ENCODE data around the gene PHB1.
"Not testable (repeated sequence)": the region's sequence is repeated elsewhere in the genome, so short reads cannot be mapped to it uniquely, and the experiment has no call there.

The PHB1 gene

GRCh38 chr17:49389514-49390347 lies 25.0 kb downstream of the PHB1 start:
- H3K27ac ChIP-seq (ENCODE audit: insufficient read depth, low read depth, low read length, poor library complexity, severe bottlenecking); H3K36me3 ChIP-seq (ENCODE audit: control insufficient read depth, insufficient read depth, low read length); H3K9me3 ChIP-seq (ENCODE audit: control insufficient read depth, low read length); H3K4me3 ChIP-seq (ENCODE audit: insufficient read depth, low read depth, low read length); H3K27me3 ChIP-seq (ENCODE audit: control insufficient read depth, insufficient read depth, low read length, poor library complexity, severe bottlenecking); H3K4me1 ChIP-seq (ENCODE audit: control insufficient read depth, insufficient read depth, low read length): not testable (repeated sequence)
- WGBS, 2 experiments, result 93 to 95% methylated on average over 12 of the region's 12 CpGs

DNA sequence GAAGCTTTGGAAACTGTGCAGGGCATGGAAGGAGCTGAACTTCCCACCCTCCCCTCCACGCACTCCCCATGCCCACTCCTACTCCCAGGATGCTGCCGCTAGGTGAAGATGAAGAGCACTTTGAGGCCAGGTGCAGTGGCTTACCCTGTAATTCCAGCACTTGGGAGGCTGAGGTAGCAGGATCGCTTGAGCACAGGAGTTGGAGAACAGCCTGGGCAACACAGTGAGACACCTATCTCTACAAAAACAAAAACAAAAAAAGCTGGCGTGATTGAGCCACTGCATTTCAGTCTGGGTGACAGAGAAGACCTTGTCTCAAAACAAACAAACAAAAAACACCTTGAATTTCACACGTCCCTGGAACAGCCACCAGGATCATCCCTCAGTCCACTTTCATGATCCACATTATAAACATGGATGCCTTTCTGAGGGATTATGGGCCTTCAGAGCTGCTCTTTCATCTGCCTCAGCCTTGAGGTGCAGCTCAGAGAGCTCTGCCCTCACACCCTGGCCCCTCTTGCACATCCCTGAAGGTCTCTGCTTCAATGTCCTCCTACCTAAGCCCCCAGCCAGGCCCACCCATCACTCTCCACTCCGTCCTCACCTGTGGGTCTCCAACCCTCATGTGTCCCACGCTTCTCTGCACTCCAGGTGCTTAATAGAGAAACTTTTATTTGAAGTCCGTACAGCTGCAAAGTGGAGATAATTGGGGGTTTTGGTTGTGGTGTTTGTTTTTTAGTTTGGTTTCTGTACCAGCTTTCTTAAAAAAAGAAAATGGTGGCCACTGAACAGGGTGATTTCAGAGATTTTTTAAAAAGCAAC lies 25.8 kb downstream of the PHB1 start:
- Histone ChIP-seq H3K36me3 (ENCODE audit: control insufficient read depth, insufficient read depth, low read length) (no peaks in the 10 kb centered on the region), H3K27ac (ENCODE audit: insufficient read depth, low read depth, low read length, poor library complexity, severe bottlenecking) (no peak overlapping the region), H3K9me3 (ENCODE audit: control insufficient read depth, low read length) (no peaks in the 10 kb centered on the region), H3K4me1 (ENCODE audit: control insufficient read depth, insufficient read depth, low read length) (no peaks in the 10 kb centered on the region), H3K4me3 (ENCODE audit: insufficient read depth, low read depth, low read length) (no peak overlapping the region), H3K27me3 (ENCODE audit: control insufficient read depth, insufficient read depth, low read length, poor library complexity, severe bottlenecking) (no peaks in the 10 kb centered on the region)
- 87 to 93% methylated on average over 8 of the region's 8 CpGs for WGBS, 2 experiments

DNA sequence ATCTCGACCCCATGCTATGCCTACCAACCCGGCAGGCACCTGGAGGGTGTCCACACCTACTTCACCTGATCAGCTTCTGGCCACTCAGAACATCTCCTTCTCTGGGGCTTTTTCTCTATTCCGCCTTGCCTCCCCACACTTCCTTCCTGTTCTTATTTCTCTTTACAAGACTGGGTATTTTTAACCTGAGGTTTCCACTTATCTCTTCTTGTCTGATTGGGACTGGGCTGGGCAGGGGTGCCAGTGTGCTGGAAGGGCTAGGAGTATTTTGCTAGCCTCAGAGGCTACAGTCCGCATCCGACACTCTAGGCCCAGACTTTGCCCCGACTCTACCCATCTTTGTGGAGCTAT lies 26.4 kb downstream of the PHB1 start:
- Histone ChIP-seq H3K4me3 (ENCODE audit: insufficient read depth, low read depth, low read length) (no peak overlapping the region), H3K4me1 (ENCODE audit: control insufficient read depth, insufficient read depth, low read length) (no peaks in the 10 kb centered on the region), H3K9me3 (ENCODE audit: control insufficient read depth, low read length) (no peaks in the 10 kb centered on the region), H3K27me3 (ENCODE audit: control insufficient read depth, insufficient read depth, low read length, poor library complexity, severe bottlenecking) (no peaks in the 10 kb centered on the region), H3K36me3 (ENCODE audit: control insufficient read depth, insufficient read depth, low read length) (no peaks in the 10 kb centered on the region), H3K27ac (ENCODE audit: insufficient read depth, low read depth, low read length, poor library complexity, severe bottlenecking) (no peak overlapping the region)
- 93 to 95% methylated on average over 6 of the region's 6 CpGs for WGBS, 2 experiments

DNA sequence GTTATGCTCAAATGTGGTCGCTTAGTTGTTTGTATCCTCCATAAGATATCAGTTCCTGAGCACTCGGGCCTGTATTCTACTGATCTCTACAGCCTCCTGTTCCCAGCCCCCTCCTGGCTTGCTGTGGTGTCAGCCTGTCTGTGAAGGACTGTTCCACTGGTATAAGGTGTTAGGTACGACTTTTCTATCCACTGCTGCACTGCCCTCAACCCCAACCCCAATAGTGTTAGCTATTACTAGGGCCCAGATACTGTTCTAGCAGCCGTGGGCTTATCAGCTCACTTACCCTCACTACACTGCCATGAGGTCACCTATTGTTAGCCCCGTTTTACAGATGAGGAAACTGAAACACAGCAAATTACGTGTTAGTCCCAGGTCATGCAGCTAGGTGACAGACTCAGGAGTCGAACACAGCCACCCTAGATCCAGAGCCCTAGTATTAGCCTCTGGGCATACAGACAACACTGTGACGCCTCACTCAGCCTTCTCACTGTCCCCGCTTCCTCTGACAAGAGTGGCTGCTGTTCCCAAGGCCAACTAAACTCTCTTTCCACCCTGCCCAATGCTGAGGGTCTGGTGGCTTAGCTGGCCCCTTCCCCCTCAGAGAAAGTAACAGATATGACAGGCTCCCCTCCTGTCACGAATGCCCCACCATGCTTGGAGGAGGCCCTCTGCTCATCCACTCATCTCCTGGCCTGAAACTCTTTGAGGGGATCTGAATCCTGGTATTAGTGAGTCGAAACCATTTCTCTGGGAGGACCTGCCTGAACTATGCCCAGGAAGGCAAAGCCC lies 27.0 kb downstream of the PHB1 start:
- 90 to 93% methylated on average over 11 of the region's 11 CpGs for WGBS, 2 experiments
- no peaks in the 10 kb centered on the region for H3K36me3 ChIP-seq (ENCODE audit: control insufficient read depth, insufficient read depth, low read length)
- no peak overlapping the region for H3K4me3 ChIP-seq (ENCODE audit: insufficient read depth, low read depth, low read length)
- no peaks in the 10 kb centered on the region for H3K27me3 ChIP-seq (ENCODE audit: control insufficient read depth, insufficient read depth, low read length, poor library complexity, severe bottlenecking)
- H3K27ac ChIP-seq (ENCODE audit: insufficient read depth, low read depth, low read length, poor library complexity, severe bottlenecking), result no peak overlapping the region
- H3K4me1 ChIP-seq (ENCODE audit: control insufficient read depth, insufficient read depth, low read length), result no peaks in the 10 kb centered on the region
- H3K9me3 ChIP-seq (ENCODE audit: control insufficient read depth, low read length), result no peaks in the 10 kb centered on the region

DNA sequence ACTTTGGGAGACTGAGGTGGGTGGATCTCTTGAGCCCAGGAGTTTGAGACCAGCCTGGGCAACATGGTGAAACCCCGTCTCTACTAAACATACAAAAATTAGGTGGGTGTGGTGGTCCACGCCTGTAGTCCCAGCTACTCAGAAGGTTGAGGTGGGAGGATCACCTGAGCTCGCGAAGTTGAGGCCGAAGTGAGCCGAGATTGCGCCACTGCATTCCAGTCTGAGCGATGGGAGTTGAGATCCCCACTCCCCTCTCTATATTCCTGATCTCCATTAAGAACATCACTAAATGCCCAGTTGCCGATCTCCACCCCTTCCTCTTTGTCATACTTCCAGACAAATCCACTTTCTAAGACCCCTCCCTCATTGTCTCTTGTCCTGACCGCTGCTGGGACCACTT lies 28.3 kb downstream of the PHB1 start:
- Histone ChIP-seq H3K36me3 (ENCODE audit: control insufficient read depth, insufficient read depth, low read length) (no peaks in the 10 kb centered on the region), H3K27me3 (ENCODE audit: control insufficient read depth, insufficient read depth, low read length, poor library complexity, severe bottlenecking) (no peaks in the 10 kb centered on the region), H3K9me3 (ENCODE audit: control insufficient read depth, low read length) (no peaks in the 10 kb centered on the region), H3K4me3 (ENCODE audit: insufficient read depth, low read depth, low read length) (no peak overlapping the region), H3K27ac (ENCODE audit: insufficient read depth, low read depth, low read length, poor library complexity, severe bottlenecking) (no peak overlapping the region), H3K4me1 (ENCODE audit: control insufficient read depth, insufficient read depth, low read length) (no peaks in the 10 kb centered on the region)
- 93% methylated on average over 10 of the region's 10 CpGs for WGBS, 2 experiments

GRCh38 chr17:49384951-49385350 lies 29.7 kb downstream of the PHB1 start:
- Histone ChIP-seq H3K27me3 (ENCODE audit: control insufficient read depth, insufficient read depth, low read length, poor library complexity, severe bottlenecking) (no peaks in the 10 kb centered on the region), H3K36me3 (ENCODE audit: control insufficient read depth, insufficient read depth, low read length) (no peaks in the 10 kb centered on the region), H3K9me3 (ENCODE audit: control insufficient read depth, low read length) (no peaks in the 10 kb centered on the region), H3K4me3 (ENCODE audit: insufficient read depth, low read depth, low read length) (no peak overlapping the region), H3K4me1 (ENCODE audit: control insufficient read depth, insufficient read depth, low read length) (no peaks in the 10 kb centered on the region), H3K27ac (ENCODE audit: insufficient read depth, low read depth, low read length, poor library complexity, severe bottlenecking) (no peak overlapping the region)
- 77 to 98% methylated on average over 3 to 4 of the region's 4 CpGs for WGBS, 2 experiments

DNA sequence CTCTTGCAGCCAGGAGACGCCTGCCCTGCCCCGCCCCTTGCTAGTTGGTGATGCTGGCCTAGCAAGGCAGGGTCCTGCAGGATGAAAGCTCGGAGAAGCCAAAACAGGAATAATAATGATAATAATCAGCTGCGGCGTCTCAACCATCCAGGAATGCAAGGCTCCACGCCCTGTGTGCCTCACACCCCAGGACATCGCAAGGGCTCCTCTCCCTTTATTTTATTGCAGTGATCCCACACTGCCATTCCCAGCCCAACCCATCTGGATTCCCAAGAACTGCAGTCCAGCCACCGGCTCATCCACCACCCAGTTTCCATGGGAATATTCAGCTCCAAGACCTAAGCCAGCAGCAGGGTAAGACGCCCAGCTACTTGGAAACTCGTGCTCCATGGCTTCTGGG lies 31.6 kb downstream of the PHB1 start:
- Histone ChIP-seq H3K27me3 (ENCODE audit: control insufficient read depth, insufficient read depth, low read length, poor library complexity, severe bottlenecking) (no peaks in the 10 kb centered on the region), H3K27ac (ENCODE audit: insufficient read depth, low read depth, low read length, poor library complexity, severe bottlenecking) (no peak overlapping the region), H3K36me3 (ENCODE audit: control insufficient read depth, insufficient read depth, low read length) (no peaks in the 10 kb centered on the region), H3K4me1 (ENCODE audit: control insufficient read depth, insufficient read depth, low read length) (no peaks in the 10 kb centered on the region), H3K9me3 (ENCODE audit: control insufficient read depth, low read length) (no peaks in the 10 kb centered on the region), H3K4me3 (ENCODE audit: insufficient read depth, low read depth, low read length) (no peak overlapping the region)
- 90 to 91% methylated on average over 10 of the region's 10 CpGs for WGBS, 2 experiments

GRCh38 chr17:49382556-49382955 lies 32.1 kb downstream of the PHB1 start:
- Histone ChIP-seq H3K36me3 (ENCODE audit: control insufficient read depth, insufficient read depth, low read length) (no peaks in the 10 kb centered on the region), H3K27ac (ENCODE audit: insufficient read depth, low read depth, low read length, poor library complexity, severe bottlenecking) (no peak overlapping the region), H3K27me3 (ENCODE audit: control insufficient read depth, insufficient read depth, low read length, poor library complexity, severe bottlenecking) (no peaks in the 10 kb centered on the region), H3K4me1 (ENCODE audit: control insufficient read depth, insufficient read depth, low read length) (no peaks in the 10 kb centered on the region), H3K9me3 (ENCODE audit: control insufficient read depth, low read length) (no peaks in the 10 kb centered on the region), H3K4me3 (ENCODE audit: insufficient read depth, low read depth, low read length) (no peak overlapping the region)
- 92 to 94% methylated on average over 7 of the region's 7 CpGs for WGBS, 2 experiments

DNA sequence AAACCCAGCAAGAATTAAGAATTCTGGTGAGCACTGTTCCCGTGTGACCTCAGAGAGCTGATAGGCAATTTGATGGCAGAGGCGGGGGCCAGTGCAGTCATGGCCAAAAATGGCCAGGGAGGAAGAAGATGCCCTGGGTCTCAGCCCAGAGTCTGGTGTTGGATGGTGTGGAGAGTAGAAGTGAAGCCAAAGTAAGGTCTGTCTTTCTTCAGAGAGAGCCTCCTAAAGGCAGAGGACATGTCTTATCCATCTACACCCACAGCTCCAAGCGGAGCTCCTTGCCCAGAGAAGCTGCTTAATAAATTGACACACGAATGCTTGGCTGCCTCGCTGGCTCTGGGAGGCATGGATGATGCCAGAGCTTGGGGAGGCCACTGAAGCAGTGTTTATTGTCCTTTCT lies 32.9 kb downstream of the PHB1 start:
- no peaks in the 10 kb centered on the region for H3K36me3 ChIP-seq (ENCODE audit: control insufficient read depth, insufficient read depth, low read length)
- no peaks in the 10 kb centered on the region for H3K9me3 ChIP-seq (ENCODE audit: control insufficient read depth, low read length)
- H3K27ac ChIP-seq (ENCODE audit: insufficient read depth, low read depth, low read length, poor library complexity, severe bottlenecking), result no peak overlapping the region
- H3K27me3 ChIP-seq (ENCODE audit: control insufficient read depth, insufficient read depth, low read length, poor library complexity, severe bottlenecking), result no peaks in the 10 kb centered on the region
- no peak overlapping the region for H3K4me3 ChIP-seq (ENCODE audit: insufficient read depth, low read depth, low read length)
- no peaks in the 10 kb centered on the region for H3K4me1 ChIP-seq (ENCODE audit: control insufficient read depth, insufficient read depth, low read length)
- 92 to 95% methylated on average over 5 of the region's 5 CpGs for WGBS, 2 experiments

- no peaks in the 10 kb centered on the region for H3K9me3 ChIP-seq (ENCODE audit: control insufficient read depth, low read length)
- WGBS, 2 experiments, result 80 to 92% methylated on average over 1 of the region's 1 CpG
- H3K4me3 ChIP-seq (ENCODE audit: insufficient read depth, low read depth, low read length), result no peak overlapping the region
- H3K27ac ChIP-seq (ENCODE audit: insufficient read depth, low read depth, low read length, poor library complexity, severe bottlenecking), result no peak overlapping the region
- H3K4me1 ChIP-seq (ENCODE audit: control insufficient read depth, insufficient read depth, low read length), result no peaks in the 10 kb centered on the region
- no peaks in the 10 kb centered on the region for H3K36me3 ChIP-seq (ENCODE audit: control insufficient read depth, insufficient read depth, low read length)
- H3K27me3 ChIP-seq (ENCODE audit: control insufficient read depth, insufficient read depth, low read length, poor library complexity, severe bottlenecking), result no peaks in the 10 kb centered on the region
Observed at GRCh38 chr17:49381033-49381432, 33.6 kb downstream of the PHB1 start.

Measured in ectodermal cell (in vitro differentiated cells).